ENCODE data around the gene ALDOB. TPM values are rescaled to one million over a fixed set of nuclear protein-coding genes. Genes with fewer than 3 reads are reported as not detected.

ALDOB gene
- total and polyA plus RNA-seq, 2 of the 13 experiments (the other 11 are each of a cell fraction or from before 2014, with no cell fraction given), result 0.29 to 0.97 TPM

DNA sequence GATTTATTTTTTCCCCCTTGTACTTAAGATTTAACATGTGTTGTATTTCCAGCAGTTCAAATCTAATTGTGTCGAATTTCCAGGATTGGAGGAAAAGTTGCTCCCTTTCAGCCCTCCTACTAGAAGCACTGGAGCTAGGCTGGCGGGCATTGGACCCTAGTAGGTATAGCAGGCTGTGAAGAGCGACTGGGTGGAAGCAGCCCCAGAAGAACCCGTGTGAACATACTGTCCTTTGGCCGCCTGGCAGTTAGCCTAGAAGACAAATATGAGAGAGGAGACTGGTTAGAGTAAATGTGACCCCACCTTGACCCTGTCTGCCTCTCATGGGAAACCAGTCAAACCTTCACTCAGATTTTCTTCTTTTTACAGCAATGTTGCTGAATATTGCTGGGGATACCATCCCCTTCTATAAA, 13.9 kb downstream of the ALDOB start (continued):
- TF ChIP-seq, protein P1, sequence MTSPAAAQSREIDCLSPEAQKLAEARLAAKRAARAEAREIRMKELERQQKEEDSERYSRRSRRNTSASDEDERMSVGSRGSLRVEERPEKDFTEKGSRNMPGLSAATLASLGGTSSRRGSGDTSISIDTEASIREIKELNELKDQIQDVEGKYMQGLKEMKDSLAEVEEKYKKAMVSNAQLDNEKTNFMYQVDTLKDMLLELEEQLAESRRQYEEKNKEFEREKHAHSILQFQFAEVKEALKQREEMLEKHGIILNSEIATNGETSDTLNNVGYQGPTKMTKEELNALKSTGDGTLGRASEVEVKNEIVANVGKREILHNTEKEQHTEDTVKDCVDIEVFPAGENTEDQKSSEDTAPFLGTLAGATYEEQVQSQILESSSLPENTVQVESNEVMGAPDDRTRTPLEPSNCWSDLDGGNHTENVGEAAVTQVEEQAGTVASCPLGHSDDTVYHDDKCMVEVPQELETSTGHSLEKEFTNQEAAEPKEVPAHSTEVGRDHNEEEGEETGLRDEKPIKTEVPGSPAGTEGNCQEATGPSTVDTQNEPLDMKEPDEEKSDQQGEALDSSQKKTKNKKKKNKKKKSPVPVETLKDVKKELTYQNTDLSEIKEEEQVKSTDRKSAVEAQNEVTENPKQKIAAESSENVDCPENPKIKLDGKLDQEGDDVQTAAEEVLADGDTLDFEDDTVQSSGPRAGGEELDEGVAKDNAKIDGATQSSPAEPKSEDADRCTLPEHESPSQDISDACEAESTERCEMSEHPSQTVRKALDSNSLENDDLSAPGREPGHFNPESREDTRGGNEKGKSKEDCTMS (CRISPR knock-in tag; conservative IDR thresholded peaks at IDR 0.05), result no peak
- TF ChIP-seq, protein P2, sequence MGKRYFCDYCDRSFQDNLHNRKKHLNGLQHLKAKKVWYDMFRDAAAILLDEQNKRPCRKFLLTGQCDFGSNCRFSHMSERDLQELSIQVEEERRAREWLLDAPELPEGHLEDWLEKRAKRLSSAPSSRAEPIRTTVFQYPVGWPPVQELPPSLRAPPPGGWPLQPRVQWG (CRISPR knock-in tag; IDR thresholded peaks at IDR 0.05; ENCODE audit: borderline replicate concordance, low read depth), result no peak
- no peak for TF ChIP-seq KDM1A (CRISPR knock-in tag; IDR thresholded peaks at IDR 0.05)
- no peak for TF ChIP-seq ZFYVE20 (CRISPR knock-in tag; IDR thresholded peaks at IDR 0.05; ENCODE audit: borderline replicate concordance, low read depth)
- no peak for TF ChIP-seq HIVEP1 (CRISPR knock-in tag; IDR thresholded peaks at IDR 0.05)
- 0 out of 2 replicates have a peak, but pooled peaks have one; percentile 52 for TF ChIP-seq ZNF274 (CRISPR knock-in tag; IDR thresholded peaks at IDR 0.05)
- no peak for TF ChIP-seq ZNF224 (CRISPR knock-in tag; IDR thresholded peaks at IDR 0.05)
- no peak for TF ChIP-seq PTBP1 (IDR thresholded peaks at IDR 0.05; ENCODE audit: low read depth, low read length, poor library complexity, severe bottlenecking)
- TF ChIP-seq ZKSCAN5 (CRISPR knock-in tag; IDR thresholded peaks at IDR 0.05), result no peak
- TF ChIP-seq GABPA (IDR thresholded peaks at IDR 0.05; ENCODE audit: low read depth, low read length), result no peak
- TF ChIP-seq GABPA (CRISPR knock-in tag; IDR thresholded peaks at IDR 0.05; ENCODE audit: low read depth), result no peak
- TF ChIP-seq, protein P3, sequence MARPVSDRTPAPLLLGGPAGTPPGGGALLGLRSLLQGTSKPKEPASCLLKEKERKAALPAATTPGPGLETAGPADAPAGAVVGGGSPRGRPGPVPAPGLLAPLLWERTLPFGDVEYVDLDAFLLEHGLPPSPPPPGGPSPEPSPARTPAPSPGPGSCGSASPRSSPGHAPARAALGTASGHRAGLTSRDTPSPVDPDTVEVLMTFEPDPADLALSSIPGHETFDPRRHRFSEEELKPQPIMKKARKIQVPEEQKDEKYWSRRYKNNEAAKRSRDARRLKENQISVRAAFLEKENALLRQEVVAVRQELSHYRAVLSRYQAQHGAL (CRISPR knock-in tag; IDR thresholded peaks at IDR 0.05; ENCODE audit: not compliant biosample characterization), result no peak
- no peak for TF ChIP-seq ZSCAN22 (CRISPR knock-in tag; IDR thresholded peaks at IDR 0.05)
- TF ChIP-seq, protein P4, sequence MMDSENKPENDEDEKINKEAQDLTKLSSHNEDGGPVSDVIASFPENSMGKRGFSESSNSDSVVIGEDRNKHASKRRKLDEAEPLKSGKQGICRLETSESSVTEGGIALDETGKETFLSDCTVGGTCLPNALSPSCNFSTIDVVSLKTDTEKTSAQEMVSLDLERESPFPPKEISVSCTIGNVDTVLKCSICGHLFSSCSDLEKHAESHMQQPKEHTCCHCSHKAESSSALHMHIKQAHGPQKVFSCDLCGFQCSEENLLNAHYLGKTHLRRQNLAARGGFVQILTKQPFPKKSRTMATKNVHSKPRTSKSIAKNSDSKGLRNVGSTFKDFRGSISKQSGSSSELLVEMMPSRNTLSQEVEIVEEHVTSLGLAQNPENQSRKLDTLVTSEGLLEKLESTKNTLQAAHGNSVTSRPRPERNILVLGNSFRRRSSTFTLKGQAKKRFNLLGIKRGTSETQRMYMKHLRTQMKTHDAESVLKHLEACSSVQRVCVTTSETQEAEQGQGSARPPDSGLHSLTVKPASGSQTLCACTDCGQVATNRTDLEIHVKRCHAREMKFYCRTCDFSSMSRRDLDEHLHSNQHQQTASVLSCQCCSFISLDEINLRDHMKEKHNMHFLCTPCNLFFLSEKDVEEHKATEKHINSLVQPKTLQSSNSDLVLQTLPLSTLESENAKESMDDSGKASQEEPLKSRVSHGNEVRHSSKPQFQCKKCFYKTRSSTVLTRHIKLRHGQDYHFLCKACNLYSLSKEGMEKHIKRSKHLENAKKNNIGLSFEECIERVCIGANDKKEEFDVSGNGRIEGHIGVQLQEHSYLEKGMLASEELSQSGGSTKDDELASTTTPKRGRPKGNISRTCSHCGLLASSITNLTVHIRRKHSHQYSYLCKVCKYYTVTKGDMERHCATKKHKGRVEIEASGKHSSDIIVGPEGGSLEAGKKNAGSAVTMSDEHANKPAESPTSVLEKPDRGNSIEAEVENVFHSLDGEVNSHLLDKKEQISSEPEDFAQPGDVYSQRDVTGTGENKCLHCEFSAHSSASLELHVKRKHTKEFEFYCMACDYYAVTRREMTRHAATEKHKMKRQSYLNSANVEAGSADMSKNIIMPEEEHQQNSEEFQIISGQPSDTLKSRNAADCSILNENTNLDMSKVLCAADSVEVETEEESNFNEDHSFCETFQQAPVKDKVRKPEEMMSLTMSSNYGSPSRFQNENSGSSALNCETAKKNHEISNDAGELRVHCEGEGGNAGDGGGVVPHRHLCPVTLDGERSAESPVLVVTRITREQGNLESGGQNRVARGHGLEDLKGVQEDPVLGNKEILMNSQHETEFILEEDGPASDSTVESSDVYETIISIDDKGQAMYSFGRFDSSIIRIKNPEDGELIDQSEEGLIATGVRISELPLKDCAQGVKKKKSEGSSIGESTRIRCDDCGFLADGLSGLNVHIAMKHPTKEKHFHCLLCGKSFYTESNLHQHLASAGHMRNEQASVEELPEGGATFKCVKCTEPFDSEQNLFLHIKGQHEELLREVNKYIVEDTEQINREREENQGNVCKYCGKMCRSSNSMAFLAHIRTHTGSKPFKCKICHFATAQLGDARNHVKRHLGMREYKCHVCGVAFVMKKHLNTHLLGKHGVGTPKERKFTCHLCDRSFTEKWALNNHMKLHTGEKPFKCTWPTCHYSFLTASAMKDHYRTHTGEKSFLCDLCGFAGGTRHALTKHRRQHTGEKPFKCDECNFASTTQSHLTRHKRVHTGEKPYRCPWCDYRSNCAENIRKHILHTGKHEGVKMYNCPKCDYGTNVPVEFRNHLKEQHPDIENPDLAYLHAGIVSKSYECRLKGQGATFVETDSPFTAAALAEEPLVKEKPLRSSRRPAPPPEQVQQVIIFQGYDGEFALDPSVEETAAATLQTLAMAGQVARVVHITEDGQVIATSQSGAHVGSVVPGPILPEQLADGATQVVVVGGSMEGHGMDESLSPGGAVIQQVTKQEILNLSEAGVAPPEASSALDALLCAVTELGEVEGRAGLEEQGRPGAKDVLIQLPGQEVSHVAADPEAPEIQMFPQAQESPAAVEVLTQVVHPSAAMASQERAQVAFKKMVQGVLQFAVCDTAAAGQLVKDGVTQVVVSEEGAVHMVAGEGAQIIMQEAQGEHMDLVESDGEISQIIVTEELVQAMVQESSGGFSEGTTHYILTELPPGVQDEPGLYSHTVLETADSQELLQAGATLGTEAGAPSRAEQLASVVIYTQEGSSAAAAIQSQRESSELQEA (CRISPR knock-in tag; IDR thresholded peaks at IDR 0.05; ENCODE audit: not compliant biosample characterization), result no peak
- TF ChIP-seq ZNF598 (CRISPR knock-in tag; IDR thresholded peaks at IDR 0.05; ENCODE audit: borderline replicate concordance), result peak; percentile 82; the same call in 1 of the 2 replicates
- no peak for TF ChIP-seq ZNF737 (CRISPR knock-in tag; IDR thresholded peaks at IDR 0.05; ENCODE audit: borderline replicate concordance)
- 0 out of 2 replicates have a peak, but pooled peaks have one; percentile 47 for TF ChIP-seq TOPORS (CRISPR knock-in tag; IDR thresholded peaks at IDR 0.05)
- peak; percentile 99; the same call in 1 of the 2 replicates for TF ChIP-seq RXRA (CRISPR knock-in tag; IDR thresholded peaks at IDR 0.05)
